ENCODE results near the gene MAPK8IP1.
A peak's percentile ranks its signal among the peaks of the same experiment; 100 is the strongest.
"Not testable (repeated sequence)": the region's sequence is repeated elsewhere in the genome, so short reads cannot be mapped to it uniquely, and the experiment has no call there.

MAPK8IP1 gene

GRCh38 chr11:45894555-45895247 is 9.2 kb downstream of the MAPK8IP1 start:
- peak; percentile 22 for DNase-seq

GRCh38 chr11:45895553-45896259 is 10.3 kb downstream of the MAPK8IP1 start:
- DNase-seq = no peak

GRCh38 chr11:45896422-45896984 is 11.1 kb downstream of the MAPK8IP1 start:
- DNase-seq = peak; percentile 74

GRCh38 chr11:45897556-45897955 is 12.1 kb downstream of the MAPK8IP1 start:
- DNase-seq = no peak

GRCh38 chr11:45899086-45899447 is 13.6 kb downstream of the MAPK8IP1 start:
- DNase-seq = no peak

- DNase-seq = peak; percentile 90
Observed at GRCh38 chr11:45899448-45900174, 14.2 kb downstream of the MAPK8IP1 start.

GRCh38 chr11:45900175-45900800 is 14.8 kb downstream of the MAPK8IP1 start:
- peak; percentile 25 for DNase-seq

- no peak for DNase-seq
Observed at GRCh38 chr11:45900916-45901617, 15.6 kb downstream of the MAPK8IP1 start.

- no peak for DNase-seq
Observed at GRCh38 chr11:45901626-45902025, 16.2 kb downstream of the MAPK8IP1 start.

GRCh38 chr11:45902452-45903380 is 17.3 kb downstream of the MAPK8IP1 start:
- no peak for DNase-seq

- no peak for DNase-seq
Observed at GRCh38 chr11:45904309-45904915, 19.0 kb downstream of the MAPK8IP1 start.

- DNase-seq = no peak
Observed at GRCh38 chr11:45905095-45905494, 19.6 kb downstream of the MAPK8IP1 start.

- DNase-seq = not testable (repeated sequence)
Observed at GRCh38 chr11:45905576-45905975, 20.1 kb downstream of the MAPK8IP1 start.

GRCh38 chr11:45906096-45906682 is 20.7 kb downstream of the MAPK8IP1 start:
- no peak for DNase-seq

- no peak for DNase-seq
Observed at GRCh38 chr11:45906965-45907611, 21.6 kb downstream of the MAPK8IP1 start, which contains the start of gene FREY1. FREY1 (minus strand) TSS chr11:45907271; CDS start chr11:45907245, 26 bp downstream.

GRCh38 chr11:45907911-45908370 is 22.5 kb downstream of the MAPK8IP1 start:
- peak; percentile 36 for DNase-seq

- DNase-seq = no peak
Observed at GRCh38 chr11:45909594-45910475, 24.4 kb downstream of the MAPK8IP1 start.

- no peak for DNase-seq
Observed at GRCh38 chr11:45910623-45911022, 25.2 kb downstream of the MAPK8IP1 start.
